Measurements from ENCODE around the gene RPS2.

DNA sequence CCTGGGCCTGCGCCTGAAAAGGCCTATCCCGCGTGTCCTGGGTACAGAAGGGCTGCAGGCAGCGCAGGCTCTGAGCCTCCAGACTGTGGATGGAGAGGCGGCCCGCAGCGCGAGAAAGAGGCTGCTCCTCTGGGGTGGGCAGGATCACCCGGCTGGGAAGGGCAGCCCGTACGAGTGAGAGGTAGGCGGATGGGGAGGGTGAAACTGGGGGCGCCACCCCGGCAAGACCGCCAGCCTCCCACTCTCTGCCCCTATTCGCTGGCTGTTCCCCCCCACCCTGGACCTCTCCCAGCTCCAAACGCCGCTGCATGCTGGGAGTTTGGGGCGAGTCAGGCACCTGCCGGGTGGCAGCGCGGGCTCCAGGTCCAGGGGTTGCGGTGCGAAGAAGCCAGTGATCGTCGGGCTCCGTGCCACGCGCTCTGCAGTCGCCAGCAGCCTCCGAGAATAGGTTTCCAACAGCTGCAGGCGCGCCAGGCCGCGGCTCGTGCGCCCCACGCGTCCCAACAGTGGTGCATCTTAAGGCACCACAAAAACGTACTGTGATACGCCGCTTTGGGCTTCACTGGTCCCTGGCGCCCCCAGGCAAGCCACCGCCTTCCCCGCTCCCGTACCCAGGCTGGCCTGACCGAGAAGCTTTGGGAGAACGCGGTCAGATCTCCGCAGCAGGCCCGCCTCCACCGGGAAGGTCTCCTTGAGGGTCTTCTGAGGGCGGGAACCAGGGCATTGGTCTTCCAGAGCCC lies 15.6 kb upstream of the RPS2 start:
- TF ChIP-seq, protein P1, sequence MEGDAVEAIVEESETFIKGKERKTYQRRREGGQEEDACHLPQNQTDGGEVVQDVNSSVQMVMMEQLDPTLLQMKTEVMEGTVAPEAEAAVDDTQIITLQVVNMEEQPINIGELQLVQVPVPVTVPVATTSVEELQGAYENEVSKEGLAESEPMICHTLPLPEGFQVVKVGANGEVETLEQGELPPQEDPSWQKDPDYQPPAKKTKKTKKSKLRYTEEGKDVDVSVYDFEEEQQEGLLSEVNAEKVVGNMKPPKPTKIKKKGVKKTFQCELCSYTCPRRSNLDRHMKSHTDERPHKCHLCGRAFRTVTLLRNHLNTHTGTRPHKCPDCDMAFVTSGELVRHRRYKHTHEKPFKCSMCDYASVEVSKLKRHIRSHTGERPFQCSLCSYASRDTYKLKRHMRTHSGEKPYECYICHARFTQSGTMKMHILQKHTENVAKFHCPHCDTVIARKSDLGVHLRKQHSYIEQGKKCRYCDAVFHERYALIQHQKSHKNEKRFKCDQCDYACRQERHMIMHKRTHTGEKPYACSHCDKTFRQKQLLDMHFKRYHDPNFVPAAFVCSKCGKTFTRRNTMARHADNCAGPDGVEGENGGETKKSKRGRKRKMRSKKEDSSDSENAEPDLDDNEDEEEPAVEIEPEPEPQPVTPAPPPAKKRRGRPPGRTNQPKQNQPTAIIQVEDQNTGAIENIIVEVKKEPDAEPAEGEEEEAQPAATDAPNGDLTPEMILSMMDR (IDR thresholded peaks at IDR 0.05): no peak
- no peak for TF ChIP-seq POLR2A (IDR thresholded peaks at IDR 0.05)

Data from body of pancreas (tissue), 4 donors.